ENCODE results near the gene CARS2.

DNA sequence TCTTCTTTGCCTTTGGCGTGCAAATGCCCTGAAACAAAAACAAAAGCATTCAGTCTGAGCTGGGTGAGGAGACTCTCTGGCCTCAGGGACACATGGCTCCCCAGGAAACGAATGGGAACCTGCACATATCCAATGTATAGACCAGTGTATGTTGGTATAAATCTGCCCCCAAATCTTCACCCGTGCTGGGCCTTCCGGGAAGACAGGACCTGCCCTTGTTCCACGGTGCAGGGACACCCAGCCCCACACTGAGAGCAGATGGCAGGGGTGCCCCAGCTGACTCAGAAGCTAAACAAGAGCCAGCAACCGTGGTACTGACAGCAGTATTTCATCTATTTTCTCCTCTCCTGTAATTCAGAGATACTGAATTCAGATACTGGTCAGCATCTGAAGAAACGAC lies 42.4 kb downstream of the CARS2 start:
- TF ChIP-seq, protein P1, sequence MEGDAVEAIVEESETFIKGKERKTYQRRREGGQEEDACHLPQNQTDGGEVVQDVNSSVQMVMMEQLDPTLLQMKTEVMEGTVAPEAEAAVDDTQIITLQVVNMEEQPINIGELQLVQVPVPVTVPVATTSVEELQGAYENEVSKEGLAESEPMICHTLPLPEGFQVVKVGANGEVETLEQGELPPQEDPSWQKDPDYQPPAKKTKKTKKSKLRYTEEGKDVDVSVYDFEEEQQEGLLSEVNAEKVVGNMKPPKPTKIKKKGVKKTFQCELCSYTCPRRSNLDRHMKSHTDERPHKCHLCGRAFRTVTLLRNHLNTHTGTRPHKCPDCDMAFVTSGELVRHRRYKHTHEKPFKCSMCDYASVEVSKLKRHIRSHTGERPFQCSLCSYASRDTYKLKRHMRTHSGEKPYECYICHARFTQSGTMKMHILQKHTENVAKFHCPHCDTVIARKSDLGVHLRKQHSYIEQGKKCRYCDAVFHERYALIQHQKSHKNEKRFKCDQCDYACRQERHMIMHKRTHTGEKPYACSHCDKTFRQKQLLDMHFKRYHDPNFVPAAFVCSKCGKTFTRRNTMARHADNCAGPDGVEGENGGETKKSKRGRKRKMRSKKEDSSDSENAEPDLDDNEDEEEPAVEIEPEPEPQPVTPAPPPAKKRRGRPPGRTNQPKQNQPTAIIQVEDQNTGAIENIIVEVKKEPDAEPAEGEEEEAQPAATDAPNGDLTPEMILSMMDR (optimal IDR thresholded peaks at IDR 0.05 in 1 of 3, IDR thresholded peaks at IDR 0.05 in 1 of 3, conservative IDR thresholded peaks at IDR 0.05 in 1 of 3; ENCODE audit: extremely low read depth in 1 of 3, insufficient read depth in 2 of 3, low read length in 3 of 3) = no peak
- TF ChIP-seq EZH2 (IDR thresholded peaks at IDR 0.05; ENCODE audit: low read length) = no peak
